Endothelial cell of umbilical vein (primary cell): ENCODE data around the gene RARA. TPM values are rescaled to one million over a fixed set of nuclear protein-coding genes. Genes with fewer than 3 reads are reported as not detected.

Source experiments
- BruUV-seq: library from RNA; stranded (reverse); fragments of 400-500 nt; replicated peaks from 2 replicates; lab custom pipeline; 2021; lab: Mats Ljungman, UMichigan
- CTCF ChIA-PET: fragments of 300-600, 350-600 bp; sonication (Branson Sonifier 250); formaldehyde crosslinking; loops from one replicate; lab custom pipeline; 2021; ENCODE audit warnings: antibody characterized with exemption, inconsistent platforms; lab: Charles Lee
- POLR2A ChIA-PET: fragments of 300-600, 350-600 bp; sonication (Branson Sonifier 250); formaldehyde crosslinking; loops from one replicate; lab custom pipeline; 2021; ENCODE audit warnings: antibody characterized with exemption, inconsistent platforms; lab: Charles Lee
- DNase-seq: peaks from one replicate; pipeline ENCODE4 v3.0.0-alpha.2; 2011; ENCODE audit warnings: low read depth, low spot score
- FAIRE-seq: peaks from 2 replicates; lab custom pipeline; 2011; peaks lifted over from hg19 to GRCh38; lab: Jason Lieb, UNC
- H2AFZ ChIP-seq: 2 replicates; pipeline ENCODE4 v1.6.0; 2012; ENCODE audit warnings: low read depth, low read length, control low read depth, inconsistent platforms
- H3K27ac ChIP-seq: 2 replicates; pipeline ENCODE4 v1.5.1; 2011; ENCODE audit warnings: low read depth, mild to moderate bottlenecking, control low read depth, low read length, moderate library complexity; ENCODE audit not compliant: insufficient read depth
- H3K27me3 ChIP-seq, 2 experiments: 2 replicates each; pipeline versions ENCODE4 v1.6.0 to v1.6.1; 2011; ENCODE audit warnings: low read length in 2 of 2, mixed read lengths in 1 of 2; ENCODE audit not compliant: control insufficient read depth in 2 of 2, insufficient read depth in 2 of 2
- H3K36me3 ChIP-seq, 2 experiments: 2 replicates in 1 of 2; 3 replicates in 1 of 2; pipeline ENCODE4 v1.5.1; 2011; ENCODE audit warnings: low read length in 2 of 2, mild to moderate bottlenecking in 1 of 2, moderate library complexity in 1 of 2; ENCODE audit not compliant: control insufficient read depth in 2 of 2, insufficient read depth in 2 of 2; ENCODE audit errors: extremely low read depth in 1 of 2
- H3K4me1 ChIP-seq: 3 replicates; pipeline ENCODE4 v1.5.1; 2011; ENCODE audit warnings: mild to moderate bottlenecking, low read length; ENCODE audit not compliant: control insufficient read depth, insufficient read depth; ENCODE audit errors: extremely low read depth
- H3K4me2 ChIP-seq: 2 replicates; pipeline ENCODE4 v1.6.1; 2011; ENCODE audit warnings: low read length, control low read depth, mixed read lengths; ENCODE audit not compliant: insufficient read depth
- H3K4me3 ChIP-seq, 3 experiments: fragments of 200-600 bp in 1 of 3; sonication (generic), shearing (Covaris generic) in 1 of 3; replicated peaks in 1 of 3; 2 replicates each; pipeline ENCODE4 v1.5.1; 2011 to 2016; ENCODE audit warnings: control low read depth in 3 of 3, low read length in 3 of 3, mild to moderate bottlenecking in 2 of 3, inconsistent platforms in 1 of 3, low read depth in 1 of 3, moderate library complexity in 1 of 3; ENCODE audit not compliant: insufficient read depth in 1 of 3
- H3K79me2 ChIP-seq: 2 replicates; pipeline ENCODE4 v1.6.0; 2012; ENCODE audit warnings: low read length, inconsistent platforms; ENCODE audit not compliant: control insufficient read depth, insufficient read depth
- H3K9ac ChIP-seq: replicated peaks from 2 replicates; pipeline ENCODE3; 2011; ENCODE audit warnings: low read length, control low read depth; ENCODE audit not compliant: insufficient read depth; ENCODE audit errors: extremely low read depth
- H3K9me1 ChIP-seq: replicated peaks from 3 replicates; pipeline ENCODE4 v1.6.0; 2011; ENCODE audit warnings: mild to moderate bottlenecking, low read length; ENCODE audit not compliant: control insufficient read depth, insufficient read depth; ENCODE audit errors: extremely low read depth
- H3K9me3 ChIP-seq: replicated peaks from 2 replicates; pipeline ENCODE4 v1.5.1; 2012; ENCODE audit warnings: low read length, inconsistent platforms; ENCODE audit not compliant: control insufficient read depth, insufficient read depth
- H4K20me1 ChIP-seq: replicated peaks from 2 replicates; pipeline ENCODE3; 2011; ENCODE audit warnings: mild to moderate bottlenecking, low read length; ENCODE audit not compliant: control insufficient read depth, insufficient read depth; ENCODE audit errors: extremely low read depth
- CTCF ChIP-seq, 2 donors: IDR thresholded peaks; 1 replicate in 1 of 2; 2 replicates in 1 of 2; pipeline ENCODE4 v1.5.1; 2011; ENCODE audit warnings: low read length in 2 of 2, mild to moderate bottlenecking in 2 of 2, moderate library complexity in 2 of 2, control low read depth in 1 of 2, inconsistent platforms in 1 of 2, low read depth in 1 of 2; ENCODE audit not compliant: insufficient read depth in 1 of 2; ENCODE audit errors: extremely low read depth in 1 of 2
- EZH2 ChIP-seq: IDR thresholded peaks from 2 replicates; pipeline ENCODE4 v1.6.1; 2012; ENCODE audit warnings: borderline replicate concordance, low read depth, mild to moderate bottlenecking, moderate library complexity, low read length, inconsistent platforms; ENCODE audit not compliant: severe bottlenecking
- FOS ChIP-seq: IDR thresholded peaks from 2 replicates; pipeline ENCODE4 v1.6.1; 2011; ENCODE audit warnings: mild to moderate bottlenecking, low read length, moderate library complexity, borderline replicate concordance; ENCODE audit not compliant: insufficient read depth
- GATA2 ChIP-seq: IDR thresholded peaks from 2 replicates; pipeline ENCODE4 v1.7.0; 2011; ENCODE audit warnings: low read depth, mild to moderate bottlenecking, moderate library complexity, mixed read lengths, low read length; ENCODE audit not compliant: insufficient read length, insufficient read depth
- JUN ChIP-seq: IDR thresholded peaks from 2 replicates; pipeline ENCODE4 v1.6.1; 2011; ENCODE audit warnings: borderline replicate concordance, low read depth; ENCODE audit not compliant: insufficient read length, insufficient read depth
- MAX ChIP-seq: IDR thresholded peaks from 2 replicates; pipeline ENCODE4 v1.6.1; 2011; ENCODE audit not compliant: insufficient read depth, insufficient read length
- MYC ChIP-seq: IDR thresholded peaks from one replicate; pipeline ENCODE4 v1.6.1; 2011; ENCODE audit warnings: mild to moderate bottlenecking, low read depth, low read length
- POLR2A ChIP-seq: IDR thresholded peaks from 2 replicates; pipeline ENCODE4 v1.6.1; 2012; ENCODE audit warnings: low read depth, mild to moderate bottlenecking, control low read depth, low read length
- POLR2AphosphoS5 ChIP-seq: IDR thresholded peaks from 2 replicates; pipeline ENCODE4 v1.6.1; 2012; ENCODE audit warnings: low read depth, mild to moderate bottlenecking, control low read depth, low read length, moderate library complexity; ENCODE audit not compliant: insufficient read depth
- dilution Hi-C: fragments of 300-500 bp; cut with MboI; formaldehyde crosslinking; loops from one replicate; pipeline ENCODE4 v1.15.0; 2019; ENCODE audit warnings: low sequenced_read_pairs; ENCODE audit not compliant: extremely low pct_ligation_motif_present
- intact Hi-C: fragments of 100-400 bp; cut with micrococcal nuclease; formaldehyde crosslinking; loops from one replicate; pipeline ENCODE4 v1.10.0; 2022
- polyA plus RNA-seq, 4 experiments: library from polyadenylated mRNA; depleted of rRNA in 3 of 4; stranded (reverse) in 3 of 4; unstranded in 1 of 4; fragments of >200 nt; gene quantifications; 2 replicates each; pipeline versions ENCODE4 v1.2.1 to v1.2.3, GENCODE V29; 2011 to 2012; ENCODE audit warnings: missing spikeins in 1 of 4
- small RNA-seq: library from RNA; depleted of rRNA; stranded (forward); fragments of <200 nt; gene quantifications from one replicate; pipeline ENCODE3, GENCODE V24; 2012; ENCODE audit warnings: low replicate concordance, low read depth; ENCODE audit not compliant: insufficient read depth, insufficient read length
- total RNA-seq: library from RNA; stranded (reverse); gene quantifications from 2 replicates; pipeline ENCODE4 v1.2.3, GENCODE V29; 2021

Gene RARA
- total and polyA plus RNA-seq, 2 donors (not counting 3 experiments of a cell fraction or from before 2014, with no cell fraction given) = 11.9 to 37.8 TPM

GRCh38 chr17:40404003-40404402 lies 95.0 kb downstream of the RARA start:
- TF ChIP-seq POLR2A (no peak), GATA2 (no peak), FOS (no peak), EZH2 (no peak), MAX (no peak), POLR2AphosphoS5 (no peak), JUN (no peak), CTCF (IDR thresholded peaks at IDR 0.05; ENCODE audit: extremely low read depth in 1 of 2, insufficient read depth in 1 of 2, low read depth in 1 of 2, low read length in 2 of 2) (no peak), MYC (no peak)
- H3K4me2 ChIP-seq = no peak overlapping the region
- H2AFZ ChIP-seq = no peak overlapping the region
- H3K27me3 ChIP-seq = no peaks in the 10 kb centered on the region
- intact Hi-C loops (no loop called here), dilution Hi-C loops (no loop called here)
- no peak for DNase-seq
- BruUV-seq = no TSS peak
- no peaks in the 10 kb centered on the region for H3K4me1 ChIP-seq
- H3K9me1 ChIP-seq = no peaks in the 10 kb centered on the region
- ChIA-PET POLR2A (no interaction called here), CTCF (no interaction called here)
- no peaks in the 10 kb centered on the region for H4K20me1 ChIP-seq
- H3K79me2 ChIP-seq = peaks cover 11% of the 10 kb centered on the region
- H3K9ac ChIP-seq = no peak overlapping the region
- FAIRE-seq = no peak
- no peak overlapping the region for H3K4me3 ChIP-seq
- H3K9me3 ChIP-seq = no peaks in the 10 kb centered on the region
- H3K36me3 ChIP-seq = peaks cover 0 to 48% of the 10 kb centered on the region in 2 experiments
- no peak overlapping the region for H3K27ac ChIP-seq

Small RNA genes lying within 50 kb of the gene (small RNA-seq; reads per million reads assigned to genes)
- not detected for gene RF00019
- not detected for gene RNA5SP441

Other genes with a start within 250 kb of the RARA start
- 24.9 and 29.6 TPM in 2 replicates for gene THRA, start 246.2 kb upstream of the RARA start, total RNA-seq
- gene THRA, start 246.2 kb upstream of the RARA start, polyA plus RNA-seq = 17.4 and 18.8 TPM in 2 replicates
- 5.2 and 6.1 TPM in 2 replicates for gene NR1D1, start 208.6 kb upstream of the RARA start, total RNA-seq
- 2.3 and 2.5 TPM in 2 replicates for gene NR1D1, start 208.6 kb upstream of the RARA start, polyA plus RNA-seq
- 90.8 and 95.0 TPM in 2 replicates for gene MSL1, start 187.2 kb upstream of the RARA start, total RNA-seq
- 27.7 and 30.9 TPM in 2 replicates for gene MSL1, start 187.2 kb upstream of the RARA start, polyA plus RNA-seq
- 91.2 and 107 TPM in 2 replicates for gene CASC3, start 168.6 kb upstream of the RARA start, total RNA-seq
- gene CASC3, start 168.6 kb upstream of the RARA start, polyA plus RNA-seq = 59.9 and 64.1 TPM in 2 replicates
- gene RAPGEFL1, start 131.7 kb upstream of the RARA start, total RNA-seq = 11.8 and 13.4 TPM in 2 replicates
- gene RAPGEFL1, start 131.7 kb upstream of the RARA start, polyA plus RNA-seq = 8.6 and 9.2 TPM in 2 replicates
- 29.0 and 30.4 TPM in 2 replicates for gene WIPF2, start 89.9 kb upstream of the RARA start, total RNA-seq
- gene WIPF2, start 89.9 kb upstream of the RARA start, polyA plus RNA-seq = 8.4 and 10.4 TPM in 2 replicates
- 49.9 and 55.2 TPM in 2 replicates for gene CDC6, start 21.3 kb upstream of the RARA start, total RNA-seq
- 13.4 and 15.5 TPM in 2 replicates for gene CDC6, start 21.3 kb upstream of the RARA start, polyA plus RNA-seq
- 0.39 and 0.40 TPM in 2 replicates for gene GJD3, start 55.6 kb downstream of the RARA start, total RNA-seq
- gene GJD3, start 55.6 kb downstream of the RARA start, polyA plus RNA-seq = 0.10 TPM in 1 of 2 replicates, not detected in the other
- gene TOP2A, start 108.7 kb downstream of the RARA start, total RNA-seq = 149 and 160 TPM in 2 replicates
- gene TOP2A, start 108.7 kb downstream of the RARA start, polyA plus RNA-seq = 25.5 and 31.3 TPM in 2 replicates
- gene IGFBP4, start 134.3 kb downstream of the RARA start, total RNA-seq = 585 and 618 TPM in 2 replicates
- gene IGFBP4, start 134.3 kb downstream of the RARA start, polyA plus RNA-seq = 369 and 377 TPM in 2 replicates
- gene TNS4, start 192.4 kb downstream of the RARA start, total RNA-seq = not detected in 2 replicates
- not detected in 2 replicates for gene TNS4, start 192.4 kb downstream of the RARA start, polyA plus RNA-seq